SW480 (cell line): ENCODE measurements around the gene VTI1A.
"Not testable (repeated sequence)": the region's sequence is repeated elsewhere in the genome, so short reads cannot be mapped to it uniquely, and the experiment has no call there.

ENCODE experiments used
- DNase-seq: peaks from one replicate; pipeline ENCODE4 v3.0.0-alpha.2; 2016; ENCODE audit warnings: low spot score

Gene VTI1A

GRCh38 chr10:112454910-112455779 is 8.1 kb downstream of the VTI1A start:
- no peak for DNase-seq

GRCh38 chr10:112456533-112456932 is 9.5 kb downstream of the VTI1A start:
- no peak for DNase-seq

GRCh38 chr10:112460366-112460765 is 13.4 kb downstream of the VTI1A start:
- DNase-seq: no peak

GRCh38 chr10:112461029-112461887 is 14.2 kb downstream of the VTI1A start:
- peak; percentile 58 for DNase-seq

GRCh38 chr10:112464074-112464473 is 17.1 kb downstream of the VTI1A start:
- DNase-seq: not testable (repeated sequence)

- DNase-seq: no peak
These were observed 18.4 kb downstream of the VTI1A start for GRCh38 chr10:112465299-112465883.

GRCh38 chr10:112466802-112467201 is 19.8 kb downstream of the VTI1A start:
- no peak for DNase-seq

- no peak for DNase-seq
These were observed 20.6 kb downstream of the VTI1A start for GRCh38 chr10:112467541-112468075.

- DNase-seq: peak; percentile 72
These were observed 25.0 kb downstream of the VTI1A start for GRCh38 chr10:112471878-112472487.

- DNase-seq: peak; percentile 49
These were observed 28.7 kb downstream of the VTI1A start for GRCh38 chr10:112475575-112476218.

- no peak for DNase-seq
These were observed 34.6 kb downstream of the VTI1A start for GRCh38 chr10:112481602-112482001.

- DNase-seq: no peak
These were observed 37.4 kb downstream of the VTI1A start for GRCh38 chr10:112484399-112484798.

- no peak for DNase-seq
These were observed 40.9 kb downstream of the VTI1A start for GRCh38 chr10:112487964-112488363.

- peak; percentile 97 for DNase-seq
These were observed 43.5 kb downstream of the VTI1A start for GRCh38 chr10:112490545-112490944.

- DNase-seq: peak; percentile 13
These were observed 44.1 kb downstream of the VTI1A start for GRCh38 chr10:112491144-112491543.

GRCh38 chr10:112492736-112493135 is 45.7 kb downstream of the VTI1A start:
- DNase-seq: no peak

- DNase-seq: no peak
These were observed 50.4 kb downstream of the VTI1A start for GRCh38 chr10:112497347-112497950.

- DNase-seq: no peak
These were observed 51.8 kb downstream of the VTI1A start for GRCh38 chr10:112498806-112499205.

GRCh38 chr10:112499985-112500384 is 53.0 kb downstream of the VTI1A start:
- not testable (repeated sequence) for DNase-seq

GRCh38 chr10:112502536-112502935 is 55.5 kb downstream of the VTI1A start:
- no peak for DNase-seq

GRCh38 chr10:112503643-112504042 is 56.6 kb downstream of the VTI1A start:
- no peak for DNase-seq
